K562 (cell line): ENCODE data around the gene RNF32.

Experiments used
- POLR3A ChIP-seq: IDR thresholded peaks from 2 replicates; pipeline ENCODE4 v1.6.1; 2011; ENCODE audit warnings: borderline replicate concordance, mild to moderate bottlenecking, moderate library complexity; ENCODE audit not compliant: insufficient read length, insufficient read depth; ENCODE audit errors: extremely low read depth
- TF ChIP-seq, protein P1 (sequence below), 3 experiments: IDR thresholded peaks in 2 of 3; conservative IDR thresholded peaks in 1 of 3; 2 replicates each; pipeline ENCODE4 v1.5.1; 2011 to 2012; ENCODE audit warnings: low read length in 3 of 3, mild to moderate bottlenecking in 3 of 3, control low read depth in 2 of 3, improper control_type of control experiment in 1 of 3, inconsistent platforms in 1 of 3, low read depth in 1 of 3, mixed read lengths in 1 of 3, moderate library complexity in 1 of 3; ENCODE audit not compliant: insufficient read depth in 2 of 3

DNA sequence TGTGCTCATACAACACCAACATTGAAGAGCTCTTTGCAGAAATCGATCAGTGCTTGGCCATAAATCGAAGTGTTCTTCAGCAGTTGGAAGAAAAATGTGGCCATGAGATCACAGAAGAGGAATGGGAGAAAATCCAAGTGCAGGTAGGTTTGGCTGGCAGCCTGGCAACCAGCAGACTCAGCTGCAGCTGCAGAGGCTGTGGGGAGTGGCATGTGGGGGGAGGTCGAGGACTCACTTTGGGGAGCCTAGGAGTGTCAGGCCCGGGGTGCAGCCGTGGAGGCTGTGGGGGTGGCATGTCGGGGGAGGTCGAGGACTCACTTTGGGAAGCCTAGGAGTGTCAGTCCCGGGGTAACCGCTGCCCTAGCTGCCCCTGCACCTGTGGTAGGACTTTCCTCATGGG lies 35.1 kb downstream of the RNF32 start:
- TF ChIP-seq, protein P1, sequence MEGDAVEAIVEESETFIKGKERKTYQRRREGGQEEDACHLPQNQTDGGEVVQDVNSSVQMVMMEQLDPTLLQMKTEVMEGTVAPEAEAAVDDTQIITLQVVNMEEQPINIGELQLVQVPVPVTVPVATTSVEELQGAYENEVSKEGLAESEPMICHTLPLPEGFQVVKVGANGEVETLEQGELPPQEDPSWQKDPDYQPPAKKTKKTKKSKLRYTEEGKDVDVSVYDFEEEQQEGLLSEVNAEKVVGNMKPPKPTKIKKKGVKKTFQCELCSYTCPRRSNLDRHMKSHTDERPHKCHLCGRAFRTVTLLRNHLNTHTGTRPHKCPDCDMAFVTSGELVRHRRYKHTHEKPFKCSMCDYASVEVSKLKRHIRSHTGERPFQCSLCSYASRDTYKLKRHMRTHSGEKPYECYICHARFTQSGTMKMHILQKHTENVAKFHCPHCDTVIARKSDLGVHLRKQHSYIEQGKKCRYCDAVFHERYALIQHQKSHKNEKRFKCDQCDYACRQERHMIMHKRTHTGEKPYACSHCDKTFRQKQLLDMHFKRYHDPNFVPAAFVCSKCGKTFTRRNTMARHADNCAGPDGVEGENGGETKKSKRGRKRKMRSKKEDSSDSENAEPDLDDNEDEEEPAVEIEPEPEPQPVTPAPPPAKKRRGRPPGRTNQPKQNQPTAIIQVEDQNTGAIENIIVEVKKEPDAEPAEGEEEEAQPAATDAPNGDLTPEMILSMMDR (IDR thresholded peaks at IDR 0.05 in 2 of 3, conservative IDR thresholded peaks at IDR 0.05 in 1 of 3; ENCODE audit: insufficient read depth in 2 of 3, low read depth in 1 of 3, low read length in 3 of 3): no peak
- TF ChIP-seq POLR3A: no peak
